Measurements from ENCODE around the gene NRXN3. TPM values are rescaled to one million over a fixed set of nuclear protein-coding genes. Genes with fewer than 3 reads are reported as not detected.

The NRXN3 gene
- total RNA-seq, 1 donor from 2014 or later: 1.6 TPM

DNA sequence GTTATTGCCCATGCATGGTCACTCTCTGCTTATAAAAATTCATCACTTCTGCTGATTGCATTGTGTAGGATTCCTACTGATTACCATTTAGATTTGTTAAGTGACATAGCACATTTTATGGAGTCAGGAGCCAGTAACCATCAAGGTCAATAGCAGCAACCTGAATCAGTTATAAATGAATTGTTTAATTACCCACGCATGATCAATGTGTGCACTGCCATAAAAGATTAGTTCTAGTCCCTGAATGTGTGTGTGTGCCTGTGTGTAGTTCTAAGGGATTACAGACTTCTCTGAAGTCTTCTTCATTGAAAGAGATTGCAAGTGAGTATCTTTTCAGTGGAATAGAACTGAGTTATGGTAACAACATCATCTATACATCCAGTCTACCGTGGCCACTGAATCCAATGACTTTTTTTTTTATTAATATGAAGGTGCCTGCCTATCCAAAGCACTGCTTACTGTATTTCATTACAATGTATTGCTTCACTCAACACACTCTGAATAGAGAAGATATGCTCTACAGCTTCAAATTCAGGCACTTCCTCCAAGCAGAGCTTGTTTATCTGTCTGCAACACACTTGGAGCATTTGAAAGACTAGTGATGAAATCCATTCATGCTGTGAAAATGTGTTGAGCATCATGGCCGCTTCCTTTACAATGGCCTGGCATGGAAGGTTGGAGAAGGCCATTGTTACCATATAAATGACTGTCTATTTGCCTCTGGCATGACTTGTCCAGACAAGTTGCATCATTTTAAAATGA lies 1659.4 kb downstream of the NRXN3 start:
- H3K27me3 ChIP-seq (ENCODE audit: control insufficient read depth, insufficient read depth, low read length): no peaks in the 10 kb centered on the region
- TF ChIP-seq, protein P1, sequence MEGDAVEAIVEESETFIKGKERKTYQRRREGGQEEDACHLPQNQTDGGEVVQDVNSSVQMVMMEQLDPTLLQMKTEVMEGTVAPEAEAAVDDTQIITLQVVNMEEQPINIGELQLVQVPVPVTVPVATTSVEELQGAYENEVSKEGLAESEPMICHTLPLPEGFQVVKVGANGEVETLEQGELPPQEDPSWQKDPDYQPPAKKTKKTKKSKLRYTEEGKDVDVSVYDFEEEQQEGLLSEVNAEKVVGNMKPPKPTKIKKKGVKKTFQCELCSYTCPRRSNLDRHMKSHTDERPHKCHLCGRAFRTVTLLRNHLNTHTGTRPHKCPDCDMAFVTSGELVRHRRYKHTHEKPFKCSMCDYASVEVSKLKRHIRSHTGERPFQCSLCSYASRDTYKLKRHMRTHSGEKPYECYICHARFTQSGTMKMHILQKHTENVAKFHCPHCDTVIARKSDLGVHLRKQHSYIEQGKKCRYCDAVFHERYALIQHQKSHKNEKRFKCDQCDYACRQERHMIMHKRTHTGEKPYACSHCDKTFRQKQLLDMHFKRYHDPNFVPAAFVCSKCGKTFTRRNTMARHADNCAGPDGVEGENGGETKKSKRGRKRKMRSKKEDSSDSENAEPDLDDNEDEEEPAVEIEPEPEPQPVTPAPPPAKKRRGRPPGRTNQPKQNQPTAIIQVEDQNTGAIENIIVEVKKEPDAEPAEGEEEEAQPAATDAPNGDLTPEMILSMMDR (IDR thresholded peaks at IDR 0.05; ENCODE audit: insufficient read depth, low read length, poor library complexity, severe bottlenecking): no peak
- no peaks in the 10 kb centered on the region for H3K36me3 ChIP-seq (ENCODE audit: control insufficient read depth, insufficient read depth, low read length)
- no peak for DNase-seq (ENCODE audit: low read depth)
- no peak overlapping the region for H3K4me3 ChIP-seq (ENCODE audit: low read depth, low read length)

DNA sequence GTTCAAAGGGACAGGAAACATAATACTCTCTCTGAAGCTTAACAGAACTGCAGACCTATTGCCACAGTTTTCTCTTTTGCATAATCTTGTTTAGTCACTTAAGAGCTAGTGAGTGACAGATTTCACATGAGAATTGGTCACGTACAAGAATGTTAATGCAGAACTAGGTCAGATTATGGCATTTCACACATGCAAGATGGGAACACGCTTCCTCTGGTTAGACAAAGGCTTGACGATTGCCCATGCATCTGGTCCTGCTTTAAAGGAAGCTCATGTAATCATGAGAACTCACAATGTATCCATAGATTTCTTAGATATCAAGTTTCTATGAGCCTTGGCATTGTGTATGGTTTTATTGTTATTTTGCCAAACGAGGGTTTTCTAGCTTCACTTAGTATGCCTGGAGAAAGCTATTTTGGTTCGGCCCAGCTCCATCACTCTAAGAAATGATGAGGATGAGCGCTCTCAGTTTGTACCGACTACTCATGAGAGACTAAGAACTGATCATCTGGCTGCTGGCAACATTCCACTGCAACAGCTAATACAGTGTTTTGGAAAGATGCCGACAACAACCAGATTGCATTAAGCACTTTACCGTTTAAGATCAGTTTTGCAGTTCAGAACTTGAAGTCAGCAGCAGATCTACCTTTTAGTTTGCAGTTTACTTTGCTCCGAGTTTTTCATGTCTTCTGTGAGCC lies 1661.2 kb downstream of the NRXN3 start:
- Histone ChIP-seq H3K27me3 (ENCODE audit: control insufficient read depth, insufficient read depth, low read length) (no peaks in the 10 kb centered on the region), H3K4me3 (ENCODE audit: low read depth, low read length) (no peak overlapping the region), H3K36me3 (ENCODE audit: control insufficient read depth, insufficient read depth, low read length) (no peaks in the 10 kb centered on the region)
- DNase-seq (ENCODE audit: low read depth): no peak
- TF ChIP-seq, protein P1 (IDR thresholded peaks at IDR 0.05; ENCODE audit: insufficient read depth, low read length, poor library complexity, severe bottlenecking): no peak

DNA sequence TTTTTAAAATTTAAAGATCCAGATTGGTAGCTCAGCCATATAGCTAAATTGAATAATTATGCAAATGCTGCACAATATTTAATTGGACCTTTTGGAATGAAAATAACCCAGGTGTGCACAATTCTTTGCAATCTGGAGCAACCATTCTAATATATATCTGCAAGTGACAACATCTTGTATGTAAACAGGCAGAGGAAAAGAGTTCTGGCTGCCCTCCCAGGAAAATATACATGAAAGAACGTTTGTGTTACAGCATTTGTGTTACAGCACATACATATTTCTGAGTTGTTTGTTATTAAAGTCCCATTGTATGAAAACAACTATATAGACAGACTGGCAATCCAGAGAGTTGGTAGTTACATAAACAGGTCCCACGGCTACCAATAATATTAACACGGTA lies 1663.6 kb downstream of the NRXN3 start:
- TF ChIP-seq, protein P1 (IDR thresholded peaks at IDR 0.05; ENCODE audit: insufficient read depth, low read length, poor library complexity, severe bottlenecking): no peak
- DNase-seq (ENCODE audit: low read depth): no peak
- no peaks in the 10 kb centered on the region for H3K27me3 ChIP-seq (ENCODE audit: control insufficient read depth, insufficient read depth, low read length)
- H3K36me3 ChIP-seq (ENCODE audit: control insufficient read depth, insufficient read depth, low read length): no peaks in the 10 kb centered on the region
- H3K4me3 ChIP-seq (ENCODE audit: low read depth, low read length): no peak overlapping the region

DNA sequence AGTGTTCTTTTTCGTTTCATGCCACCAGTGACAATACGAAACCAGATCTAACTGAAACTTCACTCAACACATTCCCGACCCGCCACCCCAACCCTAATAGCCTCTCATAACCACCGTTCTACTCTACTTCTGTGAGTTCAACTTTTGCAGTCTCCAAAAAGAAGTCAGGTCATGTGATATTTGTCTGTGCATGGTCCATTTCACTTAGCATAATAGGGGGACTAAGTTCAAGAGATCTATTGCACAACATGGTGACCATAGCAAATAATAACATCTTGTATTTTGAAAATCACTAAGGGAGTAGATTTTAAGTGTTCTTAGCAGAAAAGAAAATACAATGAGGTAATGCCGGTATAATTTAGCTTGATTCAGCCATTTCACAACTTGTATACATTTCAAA lies 1664.7 kb downstream of the NRXN3 start:
- Histone ChIP-seq H3K27me3 (ENCODE audit: control insufficient read depth, insufficient read depth, low read length) (no peaks in the 10 kb centered on the region), H3K36me3 (ENCODE audit: control insufficient read depth, insufficient read depth, low read length) (no peaks in the 10 kb centered on the region), H3K4me3 (ENCODE audit: low read depth, low read length) (no peak overlapping the region)
- DNase-seq (ENCODE audit: low read depth): no peak
- TF ChIP-seq, protein P1 (IDR thresholded peaks at IDR 0.05; ENCODE audit: insufficient read depth, low read length, poor library complexity, severe bottlenecking): no peak

DNA sequence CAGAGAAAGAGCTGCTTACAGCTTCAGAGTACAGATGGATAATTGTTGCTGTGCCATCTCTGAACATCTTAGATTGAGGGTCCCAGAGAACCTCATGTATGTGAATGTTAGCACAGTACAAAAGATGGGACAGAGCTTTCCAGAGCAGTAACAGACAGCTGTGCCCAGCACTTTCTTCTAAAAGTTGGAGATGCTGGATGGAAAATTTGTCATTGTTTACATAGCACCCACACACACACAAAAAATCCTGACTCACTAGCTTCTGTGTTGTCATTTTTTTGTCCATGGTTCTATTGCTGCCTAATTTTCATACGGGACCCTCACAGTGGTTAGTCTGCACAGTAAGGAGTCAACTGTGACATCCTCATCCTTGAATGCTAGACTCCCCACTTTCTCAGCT lies 1666.4 kb downstream of the NRXN3 start:
- TF ChIP-seq, protein P1 (IDR thresholded peaks at IDR 0.05; ENCODE audit: insufficient read depth, low read length, poor library complexity, severe bottlenecking): no peak
- no peak overlapping the region for H3K4me3 ChIP-seq (ENCODE audit: low read depth, low read length)
- DNase-seq (ENCODE audit: low read depth): no peak
- H3K36me3 ChIP-seq (ENCODE audit: control insufficient read depth, insufficient read depth, low read length): no peaks in the 10 kb centered on the region
- no peaks in the 10 kb centered on the region for H3K27me3 ChIP-seq (ENCODE audit: control insufficient read depth, insufficient read depth, low read length)
